ENCODE measurements around the gene DLG2. TPM values are rescaled to one million over a fixed set of nuclear protein-coding genes. Genes with fewer than 3 reads are reported as not detected.

DLG2 gene
- total and polyA plus RNA-seq, 2 donors (not counting 3 experiments of a cell fraction or from before 2014, with no cell fraction given), result 0.15 to 1.1 TPM

GRCh38 chr11:84358034-84358433 is 1269.1 kb downstream of the DLG2 start:
- no peaks in the 10 kb centered on the region for H3K79me2 ChIP-seq (ENCODE audit: control insufficient read depth, insufficient read depth, low read length)
- FAIRE-seq (no peak), DNase-seq (ENCODE audit: low read depth, low spot score) (no peak)
- H3K9ac ChIP-seq (replicated peaks; ENCODE audit: extremely low read depth, insufficient read depth, low read length), result no peak overlapping the region
- ChIA-PET POLR2A (no interaction called here), CTCF (no interaction called here)
- no peak overlapping the region for H3K4me2 ChIP-seq (ENCODE audit: insufficient read depth, low read length)
- H3K4me1 ChIP-seq (ENCODE audit: control insufficient read depth, extremely low read depth, insufficient read depth, low read length), result no peaks in the 10 kb centered on the region
- no peaks in the 10 kb centered on the region for H3K36me3 ChIP-seq (ENCODE audit: control insufficient read depth in 2 of 2, extremely low read depth in 1 of 2, insufficient read depth in 2 of 2, low read length in 2 of 2)
- H3K9me1 ChIP-seq (replicated peaks; ENCODE audit: control insufficient read depth, extremely low read depth, insufficient read depth, low read length), result no peaks in the 10 kb centered on the region
- dilution Hi-C loops (cut with MboI; ENCODE audit: extremely low pct_ligation_motif_present, low sequenced_read_pairs) (no loop called here), intact Hi-C loops (cut with micrococcal nuclease) (no loop called here)
- H3K27ac ChIP-seq (ENCODE audit: insufficient read depth, low read depth, low read length), result no peak overlapping the region
- no peak overlapping the region for H2AFZ ChIP-seq (ENCODE audit: low read depth, low read length)
- BruUV-seq (replicated peaks), result no TSS peak
- no peak overlapping the region for H3K4me3 ChIP-seq (replicated peaks in 1 of 3; ENCODE audit: insufficient read depth in 1 of 3, low read depth in 1 of 3, low read length in 3 of 3)
- no peak for TF ChIP-seq POLR2A (IDR thresholded peaks at IDR 0.05; ENCODE audit: low read depth, low read length)
- TF ChIP-seq FOS (IDR thresholded peaks at IDR 0.05; ENCODE audit: borderline replicate concordance, insufficient read depth, low read length), result no peak
- TF ChIP-seq EZH2 (IDR thresholded peaks at IDR 0.05; ENCODE audit: borderline replicate concordance, low read depth, low read length, severe bottlenecking), result no peak
- no peak for TF ChIP-seq POLR2AphosphoS5 (IDR thresholded peaks at IDR 0.05; ENCODE audit: insufficient read depth, low read depth, low read length)
- no peak for TF ChIP-seq GATA2 (IDR thresholded peaks at IDR 0.05; ENCODE audit: insufficient read depth, insufficient read length, low read depth, low read length)
- TF ChIP-seq JUN (IDR thresholded peaks at IDR 0.05; ENCODE audit: borderline replicate concordance, insufficient read depth, insufficient read length, low read depth), result no peak
- no peak for TF ChIP-seq MYC (IDR thresholded peaks at IDR 0.05; ENCODE audit: low read depth, low read length)
- TF ChIP-seq CTCF (IDR thresholded peaks at IDR 0.05; ENCODE audit: extremely low read depth in 1 of 2, insufficient read depth in 1 of 2, low read depth in 1 of 2, low read length in 2 of 2), result no peak
- no peak for TF ChIP-seq MAX (IDR thresholded peaks at IDR 0.05; ENCODE audit: insufficient read depth, insufficient read length)
- no peaks in the 10 kb centered on the region for H3K27me3 ChIP-seq (ENCODE audit: control insufficient read depth in 2 of 2, insufficient read depth in 2 of 2, low read length in 2 of 2)
- H3K9me3 ChIP-seq (replicated peaks; ENCODE audit: control insufficient read depth, insufficient read depth, low read length), result no peaks in the 10 kb centered on the region
- no peaks in the 10 kb centered on the region for H4K20me1 ChIP-seq (replicated peaks; ENCODE audit: control insufficient read depth, extremely low read depth, insufficient read depth, low read length)
